KBM-7 (cell line): Measurements from ENCODE around the gene PPIP5K2.

Experiments used
- DNase-seq: peaks from one replicate; pipeline ENCODE4 v3.0.0-alpha.2; 2015
- in situ Hi-C: fragments of 300-500 bp; cut with MboI; formaldehyde crosslinking; loops from 2 replicates; pipeline ENCODE4 v1.14.3; 2020; ENCODE audit warnings: low sequenced_read_pairs, low pct_unique_long_range_greater_than_20kb, mixed read lengths

Gene PPIP5K2

DNA sequence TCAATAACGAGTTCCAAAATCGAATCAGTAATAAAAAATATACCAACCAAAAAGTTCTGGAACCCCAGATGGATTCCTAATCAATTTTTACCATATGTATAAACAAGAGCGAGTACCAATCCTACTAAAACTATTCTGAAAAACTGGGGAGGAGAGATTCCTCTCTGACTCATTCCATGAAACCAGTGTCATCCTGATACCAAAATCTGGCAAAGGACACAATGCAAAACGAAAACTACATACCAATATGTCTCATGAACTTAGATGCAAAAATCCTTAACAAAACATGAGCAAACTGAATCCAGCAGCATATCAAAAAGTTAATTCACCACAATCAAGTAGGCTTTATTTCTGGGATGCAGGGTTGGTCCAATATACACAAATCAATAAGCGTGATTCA, 108.0 kb downstream of the PPIP5K2 start:
- DNase-seq: no peak
- in situ Hi-C loops: loop anchor here (25.0 kb wide), 1 partner anchor 234 kb away; no protein-coding TSS in a partner anchor

DNA sequence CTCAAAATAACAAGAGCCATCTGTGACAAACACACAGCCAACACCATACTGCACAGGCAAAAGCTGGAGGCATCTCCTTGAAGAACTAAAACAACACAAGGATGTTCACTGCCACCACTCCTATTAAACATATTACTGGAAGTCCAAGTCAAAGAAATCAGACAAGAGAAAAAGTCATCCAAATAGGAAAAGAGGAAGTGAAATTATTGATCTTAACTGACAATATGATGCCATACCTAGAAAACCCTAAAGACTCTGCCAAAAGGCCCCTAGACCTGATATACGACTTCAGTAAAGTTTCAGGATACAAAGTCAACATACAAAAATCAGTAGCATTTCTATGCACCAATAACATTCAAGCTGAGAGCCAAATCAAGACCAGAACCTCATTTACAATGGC, 108.5 kb downstream of the PPIP5K2 start:
- peak; percentile 21 for DNase-seq
- in situ Hi-C loops: loop anchor here (25.0 kb wide), 1 partner anchor 234 kb away; no protein-coding TSS in a partner anchor

DNA sequence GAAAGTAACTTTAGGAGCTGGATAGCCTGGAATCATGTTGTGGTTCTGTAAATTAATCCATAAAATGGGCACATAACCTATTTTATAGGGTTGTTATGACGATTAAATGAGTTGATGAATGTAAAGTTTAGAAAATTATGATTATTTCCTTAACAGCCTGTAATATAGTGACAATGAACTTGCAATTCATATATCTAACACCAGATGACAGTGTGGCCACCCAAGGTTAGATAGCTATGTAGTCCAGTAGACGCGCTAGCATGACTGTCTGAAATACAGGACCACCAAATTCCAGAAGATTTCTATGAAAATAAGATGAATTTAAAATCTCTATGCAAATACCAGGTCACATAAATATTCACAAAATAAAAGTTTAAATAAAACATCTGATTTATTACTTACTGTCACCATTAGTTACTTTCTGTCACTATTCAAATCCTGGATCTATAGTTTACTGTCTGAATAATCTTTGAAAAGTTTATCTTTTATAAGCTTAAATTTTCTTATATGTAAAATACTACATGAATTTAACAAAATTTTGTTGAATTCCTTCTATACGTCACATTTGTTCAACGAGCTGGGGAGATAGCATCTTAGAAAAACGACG, 112.4 kb downstream of the PPIP5K2 start:
- peak; percentile 53 for DNase-seq
- in situ Hi-C loops: loop anchor here (25.0 kb wide), 1 partner anchor 230 kb away; no protein-coding TSS in a partner anchor

DNA sequence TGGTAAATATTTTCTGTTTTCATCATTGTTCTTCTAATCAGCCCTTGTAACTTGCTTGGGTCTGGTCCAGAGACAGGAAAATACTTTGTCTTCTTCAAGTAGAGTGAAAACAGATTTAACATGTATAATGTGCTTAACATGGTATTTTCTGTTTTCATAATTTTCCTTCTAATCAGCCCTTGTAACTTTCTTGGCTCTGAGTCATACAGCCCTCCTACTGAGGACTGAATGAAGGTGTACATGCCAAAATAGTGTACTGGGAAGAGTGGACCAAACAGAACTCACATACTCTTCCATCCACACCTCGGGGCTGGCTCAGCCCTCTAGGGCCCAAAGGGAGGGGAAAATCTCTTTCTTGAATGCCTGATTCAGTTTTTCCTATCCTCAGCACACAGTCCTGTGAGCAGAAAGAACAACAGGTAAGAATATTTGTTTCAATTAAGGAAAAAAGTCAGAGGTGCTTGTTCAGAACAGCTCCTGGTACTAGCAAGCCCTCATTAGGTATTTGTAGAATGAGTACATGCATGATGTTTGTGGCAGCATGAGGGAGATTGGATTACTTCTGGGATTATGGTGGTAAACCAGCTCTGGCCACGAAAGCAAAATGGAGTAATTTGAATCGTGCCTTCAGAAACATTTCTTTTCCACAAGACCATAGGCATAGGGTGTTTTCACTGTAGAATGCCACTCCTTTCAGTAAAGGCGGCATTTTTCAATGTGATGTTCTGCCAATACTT, 114.3 kb downstream of the PPIP5K2 start:
- in situ Hi-C loops: loop anchor here (25.0 kb wide), 1 partner anchor 228 kb away; no protein-coding TSS in a partner anchor
- DNase-seq: no peak

DNA sequence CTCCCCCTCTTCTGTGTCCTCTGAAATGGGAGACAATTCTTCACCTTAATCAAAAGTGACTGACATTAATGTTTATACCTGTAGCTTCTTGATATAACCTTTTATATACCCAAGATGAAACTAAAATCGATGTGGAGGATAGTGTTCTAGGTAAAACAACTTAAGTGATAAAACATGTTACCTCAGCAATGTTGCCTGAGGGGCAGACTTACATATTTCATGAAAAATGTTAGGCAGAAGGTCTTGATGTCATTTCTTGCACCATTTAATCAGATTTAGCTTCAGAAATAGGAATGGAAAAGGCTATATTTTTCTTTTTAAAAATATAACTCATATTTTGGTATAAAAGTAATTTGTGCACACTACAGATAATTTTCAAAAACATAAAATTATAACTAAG, 115.8 kb downstream of the PPIP5K2 start:
- DNase-seq: no peak
- in situ Hi-C loops: loop anchor here (25.0 kb wide), 1 partner anchor 226 kb away; no protein-coding TSS in a partner anchor

DNA sequence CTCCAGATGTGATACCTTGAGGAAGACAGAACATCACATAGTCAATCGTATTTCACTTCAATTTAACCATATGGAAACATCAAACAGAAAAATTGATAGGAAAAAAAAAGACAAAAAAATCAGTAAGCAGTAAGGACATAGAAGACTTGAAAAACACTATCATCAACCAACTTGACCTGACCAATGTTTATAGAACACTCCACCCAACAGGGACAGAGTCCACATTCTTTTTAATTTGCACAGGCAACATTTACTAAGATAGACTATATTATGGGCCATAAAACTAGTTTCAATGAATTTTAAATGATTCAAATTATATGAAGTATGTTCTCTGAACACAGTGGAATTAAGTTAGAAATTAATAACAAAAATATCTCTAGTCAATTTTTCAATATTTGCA, 117.7 kb downstream of the PPIP5K2 start:
- no peak for DNase-seq
- in situ Hi-C loops: loop anchor here (25.0 kb wide), 1 partner anchor 225 kb away; no protein-coding TSS in a partner anchor

DNA sequence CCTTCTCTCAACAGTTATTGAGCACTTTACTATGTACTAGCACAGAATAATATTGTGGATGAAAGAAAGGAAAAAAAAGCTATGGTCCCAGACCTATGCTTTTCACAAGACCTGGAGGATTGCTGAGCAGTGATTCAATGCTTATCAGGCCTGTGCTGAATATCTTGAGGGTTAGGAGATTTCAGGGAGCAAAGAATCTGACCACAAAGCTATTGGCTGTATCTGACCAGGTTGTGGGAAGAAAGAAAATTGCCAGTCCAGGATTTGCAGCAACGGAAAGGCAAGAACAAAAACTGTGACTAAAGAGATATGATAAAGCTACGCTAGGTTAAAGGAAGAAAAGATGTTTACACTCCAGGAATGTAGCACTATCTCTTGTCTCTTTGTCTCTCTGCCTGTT, 123.6 kb downstream of the PPIP5K2 start:
- in situ Hi-C loops: loop anchor here (25.0 kb wide), 1 partner anchor 219 kb away; no protein-coding TSS in a partner anchor

DNA sequence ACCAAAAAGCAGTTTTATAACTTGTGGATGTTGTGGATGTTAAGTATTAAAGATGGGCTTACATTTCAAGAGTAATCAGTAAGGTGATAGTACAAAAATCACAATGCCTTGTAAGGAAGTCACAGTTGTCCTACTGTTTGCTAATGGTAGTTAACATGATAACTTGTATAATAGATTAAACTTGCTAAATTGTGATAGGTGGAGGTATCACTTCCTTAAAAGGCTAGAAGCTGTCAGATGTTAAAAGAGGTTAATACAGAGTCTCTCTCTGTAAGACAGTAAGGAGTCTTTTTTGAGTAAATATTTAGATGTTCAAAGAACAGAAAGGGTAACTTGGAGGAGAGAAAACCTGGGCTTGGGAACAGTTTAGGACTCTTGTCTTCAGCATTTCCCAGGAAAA, 124.3 kb downstream of the PPIP5K2 start:
- in situ Hi-C loops: loop anchor here (25.0 kb wide), 1 partner anchor 218 kb away; no protein-coding TSS in a partner anchor
- DNase-seq: no peak

More for the DNA sequence above, 123.6 kb downstream of the PPIP5K2 start:
- no peak for DNase-seq

DNA sequence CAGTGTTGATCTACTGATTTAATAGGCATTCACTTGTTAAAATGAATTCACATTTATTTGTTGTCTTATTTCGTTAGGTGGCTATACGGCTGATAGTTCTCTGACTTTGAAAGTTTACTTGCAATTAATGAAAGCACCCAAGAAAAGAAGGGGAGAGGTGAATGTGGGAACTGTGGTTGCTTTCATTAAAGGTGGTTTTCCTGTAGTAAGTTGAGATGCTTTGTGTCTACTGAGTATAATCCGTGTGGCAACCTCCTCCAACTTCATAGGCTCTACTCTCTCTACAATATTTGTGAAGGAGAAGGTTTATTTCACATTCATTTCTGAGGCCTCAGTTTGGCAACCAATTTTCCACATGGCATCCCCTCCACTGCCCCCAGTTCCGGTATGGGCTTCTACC, 125.7 kb downstream of the PPIP5K2 start:
- in situ Hi-C loops: loop anchor here (25.0 kb wide), 1 partner anchor 217 kb away; no protein-coding TSS in a partner anchor
- DNase-seq: no peak

DNA sequence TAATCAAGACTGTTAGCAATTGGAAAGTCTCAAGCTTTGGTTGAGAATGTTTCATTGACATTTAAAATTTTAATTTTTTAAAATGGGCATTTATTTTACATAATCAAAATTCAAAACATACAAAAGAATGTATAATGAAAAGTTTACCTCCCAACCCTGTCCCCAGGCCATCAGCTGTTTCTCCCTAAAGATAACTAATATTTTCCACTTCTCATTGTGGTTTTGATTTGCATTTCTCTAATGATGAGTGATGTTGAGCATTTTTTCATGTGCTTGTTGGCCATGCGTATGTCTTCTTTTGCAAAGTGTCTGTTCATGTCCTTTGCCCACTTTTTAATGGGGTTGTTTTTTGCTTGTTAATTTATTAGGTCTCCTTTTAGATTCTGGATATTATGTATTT, 127.0 kb downstream of the PPIP5K2 start:
- DNase-seq: no peak
- in situ Hi-C loops: loop anchor here (25.0 kb wide), 1 partner anchor 215 kb away; no protein-coding TSS in a partner anchor

DNA sequence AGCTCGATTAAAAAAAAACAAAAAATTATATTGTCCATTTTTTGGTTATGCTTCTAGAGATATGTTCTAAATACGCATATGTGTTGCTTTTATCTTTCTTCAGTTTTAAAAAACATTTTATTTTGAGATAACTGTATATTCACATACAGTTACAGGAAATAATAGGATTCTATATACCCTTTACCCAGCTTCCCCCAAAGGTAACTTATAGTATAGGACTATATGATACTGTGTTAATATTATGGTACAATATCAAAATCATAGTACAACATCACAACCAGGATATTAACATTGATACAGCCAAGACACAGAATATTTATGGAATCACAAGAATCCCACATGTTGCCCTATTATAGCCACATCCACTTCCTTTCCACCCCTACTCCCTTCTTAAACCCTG, 129.0 kb downstream of the PPIP5K2 start:
- DNase-seq: no peak
- in situ Hi-C loops: loop anchor here (25.0 kb wide), 1 partner anchor 213 kb away; no protein-coding TSS in a partner anchor

DNA sequence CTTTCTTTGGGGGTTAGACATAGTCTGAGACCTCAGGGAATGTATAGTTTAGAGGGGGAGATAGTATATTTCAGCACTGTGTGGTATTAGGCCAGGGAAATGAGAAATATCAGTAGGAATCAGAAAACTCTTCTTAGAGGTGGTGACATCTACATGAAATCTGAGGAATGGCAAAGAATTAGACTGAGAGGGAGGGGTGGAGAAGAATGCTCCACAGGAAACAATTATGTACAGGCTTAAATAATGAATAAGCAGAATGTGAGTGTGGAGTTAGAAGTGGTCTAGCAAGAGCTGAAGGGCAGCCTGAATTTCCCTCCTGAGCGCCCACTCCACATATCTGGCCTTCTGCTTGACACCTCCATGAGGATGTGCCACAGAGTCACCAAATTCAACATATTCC, 134.8 kb downstream of the PPIP5K2 start:
- in situ Hi-C loops: no loop called here
- DNase-seq: no peak

DNA sequence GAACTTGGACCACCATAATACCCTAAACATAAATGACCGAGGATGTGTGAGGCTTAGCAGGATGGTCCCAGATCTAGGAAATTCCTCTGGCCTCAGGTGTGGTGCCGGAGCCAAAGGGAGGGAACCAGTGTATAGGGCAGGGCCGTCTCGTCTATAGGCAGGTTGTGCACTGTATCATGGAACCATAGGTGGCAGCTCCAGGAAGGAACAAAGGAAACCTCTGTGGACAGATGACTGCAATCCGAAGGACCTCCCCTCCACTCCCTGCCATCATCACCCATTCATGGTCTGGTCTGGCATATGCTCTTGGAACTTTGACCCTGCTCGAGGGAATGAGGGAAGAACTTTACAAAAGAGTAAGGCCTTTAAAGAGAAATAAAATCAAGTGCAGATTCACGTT, 135.6 kb downstream of the PPIP5K2 start:
- in situ Hi-C loops: no loop called here
- no peak for DNase-seq

DNA sequence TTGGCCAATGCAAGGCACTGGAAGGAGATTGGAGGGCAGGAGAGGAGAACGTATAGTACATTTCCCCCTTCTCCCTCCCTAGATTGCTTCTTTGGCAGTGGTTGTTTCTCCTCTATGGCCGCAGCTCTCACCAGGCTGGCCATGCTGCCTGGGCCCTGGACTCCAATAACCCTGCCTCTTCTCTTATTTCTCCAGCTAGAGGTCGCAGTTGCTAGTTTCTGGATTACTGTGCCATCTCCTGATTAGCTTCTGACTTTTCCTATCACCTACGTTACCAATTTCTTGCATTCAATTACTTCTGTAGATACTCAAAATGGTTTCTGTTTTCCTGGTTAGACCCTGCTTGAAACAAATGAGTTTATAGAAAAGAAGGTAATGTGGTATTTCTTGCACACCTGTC, 136.1 kb downstream of the PPIP5K2 start:
- DNase-seq: no peak
- in situ Hi-C loops: no loop called here

DNA sequence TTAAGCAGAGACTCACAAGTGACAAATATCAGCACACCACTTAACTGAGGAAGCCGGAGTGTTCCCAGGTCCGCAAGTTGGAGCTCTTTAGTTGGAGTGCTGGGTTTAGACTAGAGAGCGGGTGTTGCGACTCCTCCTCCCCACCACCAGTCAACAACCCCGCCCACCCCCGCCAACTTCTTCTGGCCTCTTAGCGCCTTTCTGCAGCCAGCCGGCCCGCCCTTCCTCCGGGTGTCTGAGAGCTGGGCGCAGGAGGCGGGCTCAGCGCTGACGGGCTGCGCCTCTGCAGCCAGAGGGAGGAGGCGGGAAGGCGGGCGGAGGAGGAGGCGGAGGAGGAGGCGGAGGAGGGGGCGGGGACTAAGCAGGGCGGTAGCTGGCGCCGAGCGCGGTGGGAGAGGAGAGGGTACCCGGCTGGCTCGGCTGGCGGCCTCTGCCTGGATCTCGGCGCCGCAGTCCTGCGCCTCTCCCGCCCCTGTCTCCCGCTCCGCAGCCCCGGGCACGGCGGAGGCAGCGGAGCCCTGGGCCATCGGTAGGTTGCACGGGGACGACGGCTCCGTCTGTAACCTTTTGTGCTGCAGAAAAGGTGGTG, 138.4 kb downstream of the PPIP5K2 start, which contains the start of gene MACIR:
TSS of gene MACIR (plus strand) at position 396 of the 589 bp plus-strand sequence. CDS start 17,157 bp downstream, outside the sequence.
- peak; percentile 96 for DNase-seq
- in situ Hi-C loops: no loop called here

DNA sequence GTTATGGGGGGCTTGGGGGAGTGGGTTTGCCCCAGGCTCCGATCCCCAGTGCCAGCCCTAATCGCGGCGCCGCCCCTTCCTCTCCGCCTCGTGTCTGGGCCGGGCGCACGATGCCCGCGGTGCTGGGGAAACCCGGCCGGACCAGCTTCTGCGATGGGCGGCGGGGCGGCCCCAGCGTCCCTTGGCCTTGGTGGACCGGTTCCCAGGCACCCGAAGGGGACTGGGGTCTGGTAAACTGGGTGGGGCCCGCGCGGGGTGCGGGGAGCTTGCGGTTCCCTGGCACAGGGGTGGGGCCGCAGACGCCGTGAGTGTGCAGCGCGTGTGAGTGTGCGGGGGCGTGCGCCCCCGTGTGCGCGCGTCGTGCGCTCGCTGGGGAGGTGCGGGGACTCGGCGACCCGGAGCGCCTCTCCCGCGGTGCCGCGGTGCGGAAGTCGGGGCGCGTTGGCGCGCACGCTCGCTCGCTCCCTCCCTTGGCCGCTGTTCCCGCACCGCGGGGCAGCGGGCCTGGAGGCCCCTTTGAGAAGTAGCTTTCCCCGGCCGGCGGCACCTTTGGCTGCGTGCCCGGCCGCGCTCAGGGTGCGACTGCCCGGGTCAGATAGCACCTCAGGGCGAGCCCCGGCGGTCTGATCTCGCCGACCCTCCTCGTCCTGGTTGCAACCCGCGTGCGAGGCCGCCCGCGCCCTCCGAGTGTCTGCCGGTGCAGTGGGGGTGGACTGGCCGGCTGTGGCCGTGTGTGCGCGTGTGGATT, 139.0 kb downstream of the PPIP5K2 start:
- peak; percentile 85 for DNase-seq
- in situ Hi-C loops: no loop called here

DNA sequence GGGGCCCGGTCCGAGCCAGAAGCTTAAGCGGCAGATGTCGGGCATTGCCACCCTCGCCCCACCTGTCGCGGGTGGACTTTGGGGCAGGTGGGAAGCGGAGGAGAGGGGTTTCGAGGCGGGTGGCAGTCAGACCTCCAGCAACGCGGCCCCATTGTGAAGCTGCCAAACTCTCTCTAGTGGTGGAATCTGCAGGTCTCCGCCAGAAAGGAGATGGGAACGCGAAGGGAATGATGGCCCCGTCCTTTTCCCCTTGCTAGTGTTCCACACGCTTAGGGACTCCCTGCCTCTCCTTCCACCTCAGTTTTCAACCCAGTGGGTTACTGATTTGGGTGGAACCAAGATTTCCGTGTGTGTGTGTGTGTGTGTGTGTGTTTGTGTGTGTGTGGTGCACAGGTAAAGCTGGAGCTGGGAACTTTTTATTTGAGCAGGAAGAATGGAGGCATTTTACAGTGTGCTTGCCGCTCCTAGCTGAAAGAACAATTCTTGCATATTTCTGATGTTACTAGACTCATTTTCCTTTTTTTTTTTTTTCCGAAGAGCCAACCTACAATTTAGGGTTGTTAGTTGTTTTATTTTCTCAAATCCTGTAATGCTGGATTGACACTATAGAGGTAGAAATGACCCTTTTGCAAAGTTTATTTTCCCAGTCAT, 139.7 kb downstream of the PPIP5K2 start:
- peak; percentile 64 for DNase-seq
- in situ Hi-C loops: no loop called here

DNA sequence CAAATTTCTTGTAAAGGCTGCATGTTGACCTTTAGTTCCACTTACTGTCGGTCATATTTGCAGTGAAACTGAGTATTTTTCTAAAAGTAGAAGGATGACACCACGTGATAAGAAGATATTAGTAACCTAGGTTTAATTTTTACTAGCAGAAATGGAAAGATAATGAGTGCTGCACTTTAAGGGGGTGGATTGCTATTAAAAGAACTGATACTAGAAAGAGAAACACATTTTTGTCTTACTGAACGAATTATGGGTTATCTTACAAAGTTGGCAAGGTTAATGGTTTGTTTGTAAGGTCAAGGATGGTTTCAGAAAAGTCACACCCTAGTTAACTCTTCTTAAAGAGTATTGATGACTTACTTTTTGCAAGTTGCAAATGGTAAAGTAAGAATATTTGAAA, 140.8 kb downstream of the PPIP5K2 start:
- in situ Hi-C loops: no loop called here
- DNase-seq: no peak
